GM12874 (cell line): ENCODE measurements around the gene CNKSR2.

Source experiments
- TF ChIP-seq, protein P1 (sequence below): IDR thresholded peaks from 2 replicates; pipeline ENCODE4 v1.5.1; 2011; ENCODE audit warnings: low read depth, mild to moderate bottlenecking, control low read depth, low read length, moderate library complexity; ENCODE audit not compliant: insufficient read depth

The CNKSR2 gene

GRCh38 chrX:21375708-21376009 lies 1.4 kb downstream of the CNKSR2 start:
- TF ChIP-seq, protein P1, sequence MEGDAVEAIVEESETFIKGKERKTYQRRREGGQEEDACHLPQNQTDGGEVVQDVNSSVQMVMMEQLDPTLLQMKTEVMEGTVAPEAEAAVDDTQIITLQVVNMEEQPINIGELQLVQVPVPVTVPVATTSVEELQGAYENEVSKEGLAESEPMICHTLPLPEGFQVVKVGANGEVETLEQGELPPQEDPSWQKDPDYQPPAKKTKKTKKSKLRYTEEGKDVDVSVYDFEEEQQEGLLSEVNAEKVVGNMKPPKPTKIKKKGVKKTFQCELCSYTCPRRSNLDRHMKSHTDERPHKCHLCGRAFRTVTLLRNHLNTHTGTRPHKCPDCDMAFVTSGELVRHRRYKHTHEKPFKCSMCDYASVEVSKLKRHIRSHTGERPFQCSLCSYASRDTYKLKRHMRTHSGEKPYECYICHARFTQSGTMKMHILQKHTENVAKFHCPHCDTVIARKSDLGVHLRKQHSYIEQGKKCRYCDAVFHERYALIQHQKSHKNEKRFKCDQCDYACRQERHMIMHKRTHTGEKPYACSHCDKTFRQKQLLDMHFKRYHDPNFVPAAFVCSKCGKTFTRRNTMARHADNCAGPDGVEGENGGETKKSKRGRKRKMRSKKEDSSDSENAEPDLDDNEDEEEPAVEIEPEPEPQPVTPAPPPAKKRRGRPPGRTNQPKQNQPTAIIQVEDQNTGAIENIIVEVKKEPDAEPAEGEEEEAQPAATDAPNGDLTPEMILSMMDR: 0 out of 2 replicates have a peak, but pooled peaks have one; percentile 8

DNA sequence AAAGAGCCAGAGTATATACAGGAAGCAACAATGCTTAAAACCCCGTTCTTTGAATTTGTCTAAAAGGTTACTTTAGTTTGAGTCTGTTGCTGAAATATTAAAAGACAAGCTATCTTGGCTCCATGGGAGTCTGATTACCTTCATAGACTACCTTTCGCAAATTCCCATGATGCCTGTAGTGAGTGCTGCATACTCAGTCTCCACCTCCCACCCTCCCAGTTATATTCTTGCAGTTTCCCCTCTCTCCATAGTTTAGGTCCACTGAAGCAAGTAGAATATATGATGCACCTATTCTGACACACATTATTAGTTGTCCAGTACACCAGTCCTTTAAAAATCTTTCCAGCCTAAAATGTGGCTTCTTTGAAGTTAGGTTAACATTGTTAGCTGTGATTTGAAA lies 2.4 kb downstream of the CNKSR2 start:
- TF ChIP-seq, protein P1: no peak

GRCh38 chrX:21379991-21380390 lies 5.8 kb downstream of the CNKSR2 start:
- TF ChIP-seq, protein P1: no peak

GRCh38 chrX:21382715-21383114 lies 8.5 kb downstream of the CNKSR2 start:
- TF ChIP-seq, protein P1: peak; percentile 15; the same call in 1 of the 2 replicates

- TF ChIP-seq, protein P1: no peak
Measured at GRCh38 chrX:21383546-21383945, 9.3 kb downstream of the CNKSR2 start.

- TF ChIP-seq, protein P1: no peak
Measured at GRCh38 chrX:21384178-21384577, 10.0 kb downstream of the CNKSR2 start.

- TF ChIP-seq, protein P1: no peak
Measured at GRCh38 chrX:21394792-21395191, 20.6 kb downstream of the CNKSR2 start.

DNA sequence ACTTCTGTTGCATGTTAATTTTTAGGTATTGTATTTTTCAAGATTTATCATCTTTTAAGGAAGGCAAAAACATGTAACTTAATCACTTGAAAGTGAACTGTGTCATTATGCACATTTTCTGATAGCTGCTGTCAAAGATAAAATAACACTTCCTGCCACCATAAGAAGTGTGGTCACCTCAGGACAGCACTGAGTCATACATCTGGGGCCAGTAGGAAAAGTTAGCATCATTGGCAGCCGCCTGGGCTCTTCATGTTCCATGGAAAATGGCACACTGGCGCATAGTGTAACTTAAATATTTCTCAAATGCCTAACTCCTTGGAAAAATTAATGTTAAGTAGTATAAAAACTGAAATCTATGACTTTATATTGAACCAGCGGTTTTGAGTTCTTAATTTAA lies 24.2 kb downstream of the CNKSR2 start:
- TF ChIP-seq, protein P1: no peak
